WTC11 (cell line): ENCODE data around the gene NOL7.

Experiments used
- ATF2 ChIP-seq: sonication (generic); formaldehyde crosslinking; IDR thresholded peaks from 2 replicates; pipeline ENCODE4 v1.8.1; 2022; ENCODE audit warnings: low read depth, missing genetic modification reagents, borderline replicate concordance
- TF ChIP-seq, protein P1 (sequence below): fragments of 200-600 bp; IDR thresholded peaks from 2 replicates; pipeline ENCODE4 v1.8.0; 2022; ENCODE audit warnings: antibody characterized with exemption

DNA sequence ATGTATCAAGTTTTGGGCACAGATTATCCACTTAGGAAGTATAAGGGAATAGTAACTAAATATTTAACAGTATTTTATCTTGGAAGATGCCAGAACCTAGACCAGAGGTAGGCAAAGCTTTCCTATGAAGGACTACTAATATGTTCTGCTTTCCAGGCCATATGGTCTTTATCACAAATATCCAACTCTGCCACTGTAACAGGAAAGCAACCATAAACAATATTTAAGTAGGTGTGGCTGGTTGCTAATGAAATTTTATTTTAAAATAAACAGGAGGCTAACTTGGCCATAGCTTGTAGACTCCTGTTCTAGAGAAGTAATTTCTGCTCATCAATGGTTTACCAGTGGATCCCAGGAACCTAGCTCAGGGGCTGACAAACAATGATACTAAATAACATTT is 39.4 kb downstream of the NOL7 start:
- TF ChIP-seq ATF2 (CRISPR knock-in tag) = no peak
- TF ChIP-seq, protein P1, sequence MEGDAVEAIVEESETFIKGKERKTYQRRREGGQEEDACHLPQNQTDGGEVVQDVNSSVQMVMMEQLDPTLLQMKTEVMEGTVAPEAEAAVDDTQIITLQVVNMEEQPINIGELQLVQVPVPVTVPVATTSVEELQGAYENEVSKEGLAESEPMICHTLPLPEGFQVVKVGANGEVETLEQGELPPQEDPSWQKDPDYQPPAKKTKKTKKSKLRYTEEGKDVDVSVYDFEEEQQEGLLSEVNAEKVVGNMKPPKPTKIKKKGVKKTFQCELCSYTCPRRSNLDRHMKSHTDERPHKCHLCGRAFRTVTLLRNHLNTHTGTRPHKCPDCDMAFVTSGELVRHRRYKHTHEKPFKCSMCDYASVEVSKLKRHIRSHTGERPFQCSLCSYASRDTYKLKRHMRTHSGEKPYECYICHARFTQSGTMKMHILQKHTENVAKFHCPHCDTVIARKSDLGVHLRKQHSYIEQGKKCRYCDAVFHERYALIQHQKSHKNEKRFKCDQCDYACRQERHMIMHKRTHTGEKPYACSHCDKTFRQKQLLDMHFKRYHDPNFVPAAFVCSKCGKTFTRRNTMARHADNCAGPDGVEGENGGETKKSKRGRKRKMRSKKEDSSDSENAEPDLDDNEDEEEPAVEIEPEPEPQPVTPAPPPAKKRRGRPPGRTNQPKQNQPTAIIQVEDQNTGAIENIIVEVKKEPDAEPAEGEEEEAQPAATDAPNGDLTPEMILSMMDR = no peak
